Natural killer cell (primary cell): ENCODE data around the gene ISL1. TPM values are rescaled to one million over a fixed set of nuclear protein-coding genes. Genes with fewer than 3 reads are reported as not detected.

ENCODE experiments used
- ATAC-seq, 3 donors: fragments of 150-1000 bp in 2 of 3; fragments of 200-7000 bp in 1 of 3; cut with Tn5 transposase; 1 replicate in 1 of 3; 2 replicates in 2 of 3; pipeline ENCODE4 v1.10.0; 2021; ENCODE audit warnings: mild to moderate bottlenecking in 2 of 3, moderate library complexity in 2 of 3
- DNase-seq, 2 donors: peaks; one replicate each; pipeline versions ENCODE4 v3.0.0 to v3.0.0-alpha.2; 2013 to 2021; ENCODE audit warnings: mixed read lengths in 1 of 2
- H3K27ac ChIP-seq: one replicate; pipeline ENCODE4 v1.5.1; 2013; ENCODE audit warnings: mild to moderate bottlenecking, low read length
- H3K27me3 ChIP-seq: one replicate; pipeline ENCODE4 v1.6.1; 2013; ENCODE audit warnings: low read length; ENCODE audit not compliant: control insufficient read depth, insufficient read depth
- H3K36me3 ChIP-seq: one replicate; pipeline ENCODE4 v1.6.1; 2013; ENCODE audit warnings: low read length; ENCODE audit not compliant: control insufficient read depth, insufficient read depth
- H3K4me1 ChIP-seq: one replicate; pipeline ENCODE4 v1.6.1; 2013; ENCODE audit warnings: low read length; ENCODE audit not compliant: control insufficient read depth, insufficient read depth
- H3K4me3 ChIP-seq: one replicate; pipeline ENCODE4 v1.5.1; 2013; ENCODE audit warnings: low read length
- H3K9me3 ChIP-seq: one replicate; pipeline ENCODE4 v1.6.1; 2013; ENCODE audit warnings: low read length; ENCODE audit not compliant: control insufficient read depth, insufficient read depth
- H3K27ac Mint-ChIP-seq, 2 donors: one replicate each; pipeline ENCODE4 v1.8.0; 2022; ENCODE audit warnings: mild to moderate bottlenecking in 2 of 2, mixed read lengths in 2 of 2, moderate library complexity in 1 of 2
- H3K27me3 Mint-ChIP-seq, 2 donors: one replicate each; pipeline ENCODE4 v1.8.0; 2022; ENCODE audit warnings: low read depth in 2 of 2, mixed read lengths in 2 of 2
- H3K36me3 Mint-ChIP-seq: one replicate; pipeline ENCODE4 v1.8.0; 2022; ENCODE audit warnings: mixed read lengths
- H3K4me1 Mint-ChIP-seq, 2 donors: one replicate each; pipeline ENCODE4 v1.8.0; 2022; ENCODE audit warnings: mixed read lengths in 2 of 2
- H3K4me3 Mint-ChIP-seq: one replicate; pipeline ENCODE4 v1.8.0; 2022; ENCODE audit warnings: mild to moderate bottlenecking, moderate library complexity, mixed read lengths
- H3K9me3 Mint-ChIP-seq, 2 donors: one replicate each; pipeline ENCODE4 v1.8.0; 2022; ENCODE audit warnings: mixed read lengths in 2 of 2
- WGBS: methylation state at CpG from one replicate; pipeline ENCODE4 v1.1.7; 2013; ENCODE audit warnings: missing lambda C conversion rate; ENCODE audit not compliant: insufficient coverage; 5-methylcytosine and 5-hydroxymethylcytosine counted together
- intact Hi-C: fragments of 100-400 bp; cut with micrococcal nuclease; formaldehyde crosslinking; loops from one replicate; pipeline ENCODE4 v1.14.2; 2022
- total RNA-seq, 4 donors: library from RNA; stranded (reverse); fragments of 120-200 nt in 1 of 4; gene quantifications; one replicate each; pipeline versions ENCODE4 v1.2.3 to v1.2.4, GENCODE V29; 2013 to 2022
- TF ChIP-seq, protein P1 (sequence below): fragments of 200-600 bp; IDR thresholded peaks from one replicate; pipeline ENCODE4 v1.8.0; 2022; ENCODE audit warnings: antibody characterized with exemption

ISL1 gene
- total RNA-seq, 3 donors from 2014 or later (not counting 1 experiment from before 2014, with no cell fraction given) = not detected

DNA sequence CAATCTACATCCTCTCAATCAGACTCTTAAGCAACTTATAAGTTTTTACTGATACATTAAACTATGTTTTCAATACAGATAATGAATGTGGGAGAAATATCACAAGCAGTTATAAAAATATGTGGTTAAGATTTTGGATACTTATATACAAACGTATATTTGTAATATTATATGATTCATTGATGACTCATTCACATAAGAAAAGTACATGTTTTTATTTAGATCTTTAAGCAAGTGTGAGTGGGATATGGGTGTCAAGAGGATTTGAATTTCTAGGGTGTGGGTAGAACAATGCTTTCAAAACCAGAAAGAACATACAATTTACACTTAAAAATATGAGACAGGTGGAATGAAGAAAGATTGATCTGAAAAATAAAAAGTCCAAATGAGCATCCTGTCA is 36.1 kb upstream of the ISL1 start:
- no CpG with 5 or more reads among the region's 1 CpG for WGBS
- Histone ChIP-seq H3K27me3 (no peaks in the 10 kb centered on the region), H3K36me3 (no peaks in the 10 kb centered on the region), H3K9me3 (peaks cover 6% of the 10 kb centered on the region), H3K4me1 (no peaks in the 10 kb centered on the region), H3K27ac (no peak overlapping the region), H3K4me3 (no peak overlapping the region)
- DNase-seq (no peak), ATAC-seq (no peak)
- Mint-ChIP-seq H3K9me3 (peaks cover 15 to 18% of the 10 kb centered on the region in 2 donors), H3K4me3 (no peak overlapping the region), H3K27me3 (no peaks in the 10 kb centered on the region), H3K27ac (no peak overlapping the region), H3K36me3 (peaks cover 4% of the 10 kb centered on the region), H3K4me1 (no peaks in the 10 kb centered on the region)
- TF ChIP-seq, protein P1, sequence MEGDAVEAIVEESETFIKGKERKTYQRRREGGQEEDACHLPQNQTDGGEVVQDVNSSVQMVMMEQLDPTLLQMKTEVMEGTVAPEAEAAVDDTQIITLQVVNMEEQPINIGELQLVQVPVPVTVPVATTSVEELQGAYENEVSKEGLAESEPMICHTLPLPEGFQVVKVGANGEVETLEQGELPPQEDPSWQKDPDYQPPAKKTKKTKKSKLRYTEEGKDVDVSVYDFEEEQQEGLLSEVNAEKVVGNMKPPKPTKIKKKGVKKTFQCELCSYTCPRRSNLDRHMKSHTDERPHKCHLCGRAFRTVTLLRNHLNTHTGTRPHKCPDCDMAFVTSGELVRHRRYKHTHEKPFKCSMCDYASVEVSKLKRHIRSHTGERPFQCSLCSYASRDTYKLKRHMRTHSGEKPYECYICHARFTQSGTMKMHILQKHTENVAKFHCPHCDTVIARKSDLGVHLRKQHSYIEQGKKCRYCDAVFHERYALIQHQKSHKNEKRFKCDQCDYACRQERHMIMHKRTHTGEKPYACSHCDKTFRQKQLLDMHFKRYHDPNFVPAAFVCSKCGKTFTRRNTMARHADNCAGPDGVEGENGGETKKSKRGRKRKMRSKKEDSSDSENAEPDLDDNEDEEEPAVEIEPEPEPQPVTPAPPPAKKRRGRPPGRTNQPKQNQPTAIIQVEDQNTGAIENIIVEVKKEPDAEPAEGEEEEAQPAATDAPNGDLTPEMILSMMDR = no peak
- intact Hi-C loops = no loop called here

DNA sequence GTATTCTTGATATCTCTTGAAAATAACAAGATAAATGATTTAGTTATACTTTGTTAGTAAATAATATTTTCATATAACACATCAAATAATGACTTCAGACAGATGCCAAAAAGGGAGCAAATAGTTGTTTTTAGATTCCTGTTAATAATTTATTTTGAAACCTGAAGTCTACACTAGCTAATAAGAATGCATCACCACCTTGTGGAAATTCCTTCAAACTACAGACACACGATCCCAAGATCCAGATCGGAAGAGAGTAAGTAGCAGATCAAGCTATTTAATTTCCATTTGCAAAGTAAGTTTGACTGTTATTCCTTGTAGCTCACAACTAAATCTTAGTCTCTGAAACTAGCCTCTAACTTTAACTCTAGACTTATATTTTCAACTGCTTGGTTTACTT is 35.5 kb upstream of the ISL1 start:
- H3K4me3 ChIP-seq = no peak overlapping the region
- 82% methylated on average over 2 of the region's 2 CpGs for WGBS
- no peak overlapping the region for H3K27ac Mint-ChIP-seq
- H3K36me3 ChIP-seq = no peaks in the 10 kb centered on the region
- TF ChIP-seq, protein P1 = no peak
- ATAC-seq (no peak), DNase-seq (no peak)
- H3K36me3 Mint-ChIP-seq = peaks cover 4% of the 10 kb centered on the region
- H3K9me3 ChIP-seq = peaks cover 6% of the 10 kb centered on the region
- no peaks in the 10 kb centered on the region for H3K4me1 Mint-ChIP-seq
- intact Hi-C loops = no loop called here
- no peaks in the 10 kb centered on the region for H3K4me1 ChIP-seq
- no peaks in the 10 kb centered on the region for H3K27me3 ChIP-seq
- no peaks in the 10 kb centered on the region for H3K27me3 Mint-ChIP-seq
- H3K4me3 Mint-ChIP-seq = no peak overlapping the region
- peaks cover 15 to 18% of the 10 kb centered on the region in 2 donors for H3K9me3 Mint-ChIP-seq
- no peak overlapping the region for H3K27ac ChIP-seq

DNA sequence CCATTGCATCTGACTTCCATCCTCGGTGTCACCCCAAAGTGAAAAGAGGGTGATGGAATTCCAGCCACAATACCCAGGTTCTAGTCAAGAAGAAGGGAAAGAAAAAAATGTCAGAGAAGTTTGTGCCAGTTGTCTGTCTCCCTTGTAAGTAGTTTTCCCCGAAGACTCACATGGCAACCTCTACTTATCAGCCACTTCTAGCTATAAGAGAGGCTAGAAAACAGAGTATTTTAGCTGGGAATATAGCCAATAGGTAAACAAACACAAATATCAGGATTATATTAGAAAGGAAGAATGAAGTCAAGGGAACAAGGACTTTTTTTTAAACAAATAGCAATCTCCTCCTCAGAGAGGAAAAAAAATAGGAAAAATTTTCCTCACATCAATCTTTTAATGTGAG is 12.2 kb upstream of the ISL1 start:
- Mint-ChIP-seq H3K4me1 (no peaks in the 10 kb centered on the region), H3K36me3 (peaks cover 12% of the 10 kb centered on the region), H3K27me3 (peaks cover 4 to 9% of the 10 kb centered on the region in 2 donors)

More for the DNA sequence above, 12.2 kb upstream of the ISL1 start:
- intact Hi-C loops = no loop called here
- Mint-ChIP-seq H3K4me3 (no peak overlapping the region), H3K9me3 (peaks cover 0 to 16% of the 10 kb centered on the region in 2 donors), H3K27ac (no peak overlapping the region)
- Histone ChIP-seq H3K4me1 (no peaks in the 10 kb centered on the region), H3K27ac (no peak overlapping the region), H3K36me3 (no peaks in the 10 kb centered on the region), H3K4me3 (no peak overlapping the region), H3K27me3 (no peaks in the 10 kb centered on the region), H3K9me3 (no peaks in the 10 kb centered on the region)
- WGBS = no CpG with 5 or more reads among the region's 2 CpGs
- DNase-seq = no peak
- ATAC-seq = no peak
- TF ChIP-seq, protein P1 = no peak
